Kidney tubule cell (primary cell): ENCODE data around the gene CIAO2B.

Experiments
- DNase-seq: peaks from one replicate; pipeline ENCODE4 v3.0.0-alpha.2; 2018; ENCODE audit warnings: low spot score

The CIAO2B gene

DNA sequence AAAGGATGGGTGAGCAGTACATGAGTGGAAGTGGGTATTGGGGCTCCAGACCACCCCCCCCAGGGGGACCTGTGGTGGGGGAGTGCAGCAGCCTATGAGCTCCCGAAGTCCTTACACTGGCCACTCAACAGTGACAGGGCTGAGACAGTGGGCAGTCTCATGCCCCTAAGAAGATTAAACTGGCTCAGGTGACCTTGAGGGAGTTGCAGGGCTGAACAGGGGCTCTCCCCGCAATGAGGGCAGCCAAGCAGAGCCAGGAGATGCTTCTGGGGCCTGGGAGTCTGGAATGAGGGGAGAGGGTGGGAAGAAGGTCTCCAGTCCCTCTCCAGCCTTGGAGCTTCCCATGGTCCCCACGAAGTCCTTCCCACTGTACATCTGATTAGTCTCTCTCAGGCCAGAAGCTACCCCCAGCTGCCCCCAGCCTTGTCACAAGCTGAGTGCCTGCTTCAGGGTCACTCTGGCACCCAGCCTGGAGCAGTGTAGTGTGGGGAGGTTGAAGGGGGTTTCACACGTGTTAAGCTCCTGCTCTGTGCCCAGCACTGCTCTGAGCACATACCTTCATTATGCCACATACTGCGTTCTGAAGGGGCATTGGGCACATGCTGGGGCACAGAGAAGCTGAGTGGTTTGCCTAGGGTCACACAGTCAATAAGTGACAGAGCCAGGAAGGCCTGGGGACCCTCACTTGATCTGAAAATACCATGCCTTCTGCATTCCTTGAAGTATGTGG is 14.5 kb downstream of the CIAO2B start:
- peak; percentile 26 for DNase-seq

- DNase-seq = peak; percentile 93
These were observed 15.2 kb downstream of the CIAO2B start, which contains the start of gene CDH16 for GRCh38 chr16:66918803-66919568. TSS of gene CDH16 (minus strand) at chr16:66918885. CDS start at chr16:66918065, 820 bp downstream.

GRCh38 chr16:66918355-66918754 is 15.8 kb downstream of the CIAO2B start:
- no peak for DNase-seq

GRCh38 chr16:66917741-66918140 is 16.5 kb downstream of the CIAO2B start:
- DNase-seq = no peak

- DNase-seq = no peak
These were observed 17.7 kb downstream of the CIAO2B start for GRCh38 chr16:66916518-66916917.

GRCh38 chr16:66915041-66915440 is 19.2 kb downstream of the CIAO2B start:
- no peak for DNase-seq

DNA sequence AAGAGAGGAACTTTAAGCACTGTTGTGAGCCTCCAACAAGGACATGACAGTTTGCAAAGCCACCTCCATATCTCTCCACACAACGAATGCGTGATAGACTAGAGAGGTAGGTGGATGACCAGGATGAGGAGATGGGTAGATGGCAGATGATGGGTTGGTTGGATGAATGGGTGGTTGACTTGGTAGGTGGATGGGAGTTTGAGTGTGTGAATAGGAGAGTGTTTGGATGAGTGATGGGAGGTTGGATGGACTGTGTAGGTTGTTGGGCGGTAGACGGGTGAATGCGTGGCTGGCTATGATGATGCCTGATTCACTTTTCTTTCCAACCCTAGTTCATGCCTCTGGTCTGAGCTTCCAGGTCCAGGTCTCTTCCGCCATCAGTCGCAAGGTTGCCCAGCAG is 19.7 kb downstream of the CIAO2B start:
- no peak for DNase-seq

GRCh38 chr16:66913711-66914110 is 20.5 kb downstream of the CIAO2B start:
- DNase-seq = no peak

DNA sequence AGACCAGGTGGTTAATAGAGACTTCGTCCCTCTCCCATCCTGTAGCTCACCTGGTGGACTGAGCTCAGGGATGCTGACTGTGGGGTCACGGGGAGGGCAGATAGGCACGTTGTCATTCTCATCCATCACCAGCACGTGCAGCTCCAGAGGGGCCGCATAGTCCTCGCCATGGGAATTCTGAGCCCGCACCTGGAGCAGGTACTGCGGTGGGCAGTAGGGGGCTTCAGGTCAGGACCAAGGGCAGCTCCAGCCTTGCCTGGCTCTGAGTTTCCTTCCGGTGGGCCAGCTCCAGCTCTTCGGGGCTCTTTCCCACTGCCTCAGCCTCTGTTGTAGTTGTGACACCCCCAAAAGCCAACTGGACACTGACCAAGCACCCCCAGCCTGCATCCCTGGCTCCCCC is 21.1 kb downstream of the CIAO2B start:
- no peak for DNase-seq

GRCh38 chr16:66911801-66912200 is 22.4 kb downstream of the CIAO2B start:
- no peak for DNase-seq

DNA sequence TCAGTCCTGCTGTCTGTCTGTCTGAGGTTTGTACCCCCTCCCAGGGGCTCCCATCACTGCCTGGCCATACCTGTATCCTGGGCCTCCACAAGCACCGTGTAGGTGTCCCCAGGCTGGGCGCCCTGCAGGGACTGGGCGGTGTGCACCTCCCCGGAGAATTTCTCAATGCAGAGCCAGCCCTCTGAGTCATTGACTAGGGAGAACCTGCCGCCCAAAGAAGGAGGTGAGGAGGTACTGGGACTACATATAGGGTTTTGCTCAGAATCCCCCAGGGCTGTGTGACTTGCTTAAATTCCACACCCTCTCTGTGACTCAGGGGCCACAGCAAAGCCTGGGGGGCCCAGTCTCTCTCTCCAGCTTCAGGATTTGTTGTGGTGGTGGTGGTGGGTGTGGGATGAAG is 23.1 kb downstream of the CIAO2B start:
- DNase-seq = peak; percentile 41

DNA sequence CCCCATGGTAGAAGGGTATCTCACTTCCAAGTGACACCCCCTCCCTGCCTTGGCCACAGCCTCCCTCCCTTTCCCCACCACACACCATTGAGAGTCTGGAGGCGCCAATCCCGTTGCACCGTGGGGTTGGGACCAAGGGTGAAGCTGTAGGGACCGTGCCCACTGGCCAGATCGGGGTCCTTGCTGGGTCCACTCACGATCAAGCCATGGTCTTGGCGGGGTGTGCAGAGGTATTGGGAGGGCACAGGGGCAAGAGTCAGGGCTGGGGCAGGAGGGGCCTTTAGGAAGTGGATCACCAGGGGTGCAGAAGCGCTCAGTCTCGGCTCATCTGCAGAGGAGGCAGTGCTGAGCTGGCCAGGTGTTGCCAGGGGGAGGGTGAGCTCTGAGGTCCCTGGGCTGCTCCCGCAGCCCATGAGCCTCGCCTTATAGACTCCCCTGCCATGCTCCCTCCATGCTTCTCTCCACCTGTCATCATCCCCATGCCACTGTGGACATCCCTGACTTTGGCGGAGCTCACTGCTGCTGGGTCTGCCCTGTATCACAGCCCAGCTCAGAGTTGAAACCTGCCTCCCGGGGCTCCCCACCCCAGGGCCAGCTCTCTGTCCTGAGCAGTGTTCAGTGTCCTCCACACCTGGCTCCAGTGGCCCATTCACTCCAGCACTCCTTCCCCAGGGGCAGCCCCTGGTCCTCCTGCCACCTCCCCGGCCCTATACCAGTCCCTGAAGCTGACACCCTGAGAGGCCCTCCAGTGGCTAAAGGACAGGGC is 23.8 kb downstream of the CIAO2B start:
- no peak for DNase-seq

DNA sequence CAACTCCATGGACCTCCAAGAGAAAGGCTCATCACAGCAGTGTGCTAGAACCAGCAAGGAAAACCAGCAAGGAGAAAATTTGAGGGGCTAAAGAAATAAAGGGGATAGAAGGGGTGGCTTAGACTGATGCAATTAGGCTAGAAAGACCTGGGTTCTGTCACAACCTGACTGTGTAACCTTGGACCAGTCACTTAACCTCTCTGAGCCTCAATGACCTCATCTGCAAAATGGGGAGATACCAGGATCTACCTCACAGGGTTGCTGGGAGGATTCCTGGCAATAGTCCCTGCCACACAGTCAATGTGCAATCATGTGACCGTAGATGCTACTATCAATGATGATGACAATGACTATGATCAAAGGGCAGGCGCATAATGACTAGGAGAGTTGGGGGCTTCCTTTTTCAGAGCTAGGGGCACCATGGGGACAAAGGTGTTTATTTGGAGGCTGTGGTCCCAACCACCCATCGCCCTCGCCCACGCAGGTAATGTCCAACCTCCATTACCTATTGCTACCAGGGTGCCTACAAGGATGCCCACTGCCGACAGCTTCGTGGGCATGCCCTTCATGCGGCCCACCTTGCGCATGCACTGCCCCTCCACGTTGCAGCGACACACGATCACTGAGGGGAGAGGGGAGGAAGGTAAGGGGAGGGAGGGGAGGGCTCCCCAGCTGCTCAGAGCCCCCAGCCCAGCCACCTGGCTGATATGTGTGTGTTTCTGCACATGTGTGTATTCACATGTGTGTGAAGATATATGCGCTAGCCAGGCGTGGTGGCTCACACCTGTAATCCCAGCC is 25.2 kb downstream of the CIAO2B start:
- DNase-seq = no peak

- DNase-seq = no peak
These were observed 26.1 kb downstream of the CIAO2B start for GRCh38 chr16:66908116-66908515.

DNA sequence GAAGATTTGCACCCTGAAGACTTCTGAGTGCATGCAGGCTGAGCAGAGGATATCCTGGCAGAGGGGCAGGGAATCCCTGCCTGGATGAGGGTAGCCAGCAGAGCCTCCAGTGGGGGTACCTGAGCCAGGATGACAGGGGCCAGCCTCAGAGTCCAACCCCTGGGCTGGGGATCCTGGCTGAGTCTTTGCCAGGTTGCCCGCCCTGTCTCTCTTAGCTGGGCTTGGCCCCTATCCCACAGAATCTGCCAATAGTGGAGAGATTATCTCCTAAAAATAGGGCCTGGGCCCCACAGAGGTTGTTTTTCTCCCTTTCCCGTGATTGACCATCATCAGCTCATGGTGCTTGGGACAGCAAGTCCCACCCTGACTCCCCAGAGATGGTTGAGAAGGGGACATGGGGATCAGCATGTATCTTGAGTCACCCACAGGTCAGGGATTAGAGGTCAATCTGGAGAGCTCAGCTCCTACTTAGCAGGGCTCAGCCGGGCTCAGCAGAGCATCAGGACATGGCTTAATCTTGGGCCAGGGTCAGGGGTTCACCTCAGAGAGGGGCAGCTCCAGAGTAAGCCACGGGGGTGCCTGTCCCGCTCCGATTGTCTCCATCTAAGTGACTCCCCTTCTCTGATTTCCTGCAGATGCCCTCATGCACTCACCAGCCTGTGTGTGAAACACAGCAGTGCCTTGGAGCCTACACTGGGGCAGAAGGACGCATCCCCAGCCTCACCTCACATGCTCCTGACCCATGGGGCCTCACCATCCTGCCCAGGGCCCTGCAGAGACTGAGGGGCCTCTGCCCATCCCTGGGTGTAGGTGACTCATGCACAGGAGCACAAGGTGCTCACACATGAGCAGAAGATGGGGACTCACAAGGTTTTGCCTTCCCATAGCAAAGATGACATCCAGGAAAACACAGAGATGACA is 27.0 kb downstream of the CIAO2B start:
- no peak for DNase-seq

GRCh38 chr16:66905633-66906539 is 28.3 kb downstream of the CIAO2B start:
- peak; percentile 65 for DNase-seq

GRCh38 chr16:66904846-66905632 is 29.2 kb downstream of the CIAO2B start:
- no peak for DNase-seq

GRCh38 chr16:66904428-66904845 is 29.8 kb downstream of the CIAO2B start:
- no peak for DNase-seq
